DMS 273 (cell line): Measurements from ENCODE around the gene CENPB.

ENCODE experiments used
- DNase-seq: peaks from one replicate; lab custom pipeline; 2025; ENCODE audit not compliant: unreplicated experiment; lab: John Stamatoyannopoulos, UW

The CENPB gene

GRCh38 chr20:3767427-3768341 lies 18.9 kb downstream of the CENPB start, which contains the start of gene ADISSP:
Gene ADISSP, minus strand, starts transcription at chr20:3767753. Its CDS starts 7,653 bp downstream, at chr20:3760100.
- DNase-seq = peak; percentile 99

DNA sequence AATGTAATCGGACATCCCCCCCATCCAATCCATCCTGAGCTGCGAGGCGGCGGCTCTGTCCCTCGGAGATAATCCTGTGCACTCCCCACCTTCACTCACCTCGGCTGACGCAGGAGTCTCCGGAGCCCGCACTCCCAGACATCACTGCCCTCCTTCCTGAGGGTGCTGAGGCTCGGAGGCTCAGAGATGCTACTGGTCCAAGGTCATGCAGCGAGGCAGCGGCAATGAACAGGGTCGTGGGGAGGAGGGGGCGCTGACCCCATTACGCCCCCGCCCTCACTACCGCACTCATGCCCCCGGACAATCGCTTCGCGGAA lies 19.5 kb downstream of the CENPB start:
- peak; percentile 36 for DNase-seq

GRCh38 chr20:3766422-3767109 lies 20.0 kb downstream of the CENPB start:
- no peak for DNase-seq

- DNase-seq = no peak
Observed at GRCh38 chr20:3765171-3765882, 21.2 kb downstream of the CENPB start.

DNA sequence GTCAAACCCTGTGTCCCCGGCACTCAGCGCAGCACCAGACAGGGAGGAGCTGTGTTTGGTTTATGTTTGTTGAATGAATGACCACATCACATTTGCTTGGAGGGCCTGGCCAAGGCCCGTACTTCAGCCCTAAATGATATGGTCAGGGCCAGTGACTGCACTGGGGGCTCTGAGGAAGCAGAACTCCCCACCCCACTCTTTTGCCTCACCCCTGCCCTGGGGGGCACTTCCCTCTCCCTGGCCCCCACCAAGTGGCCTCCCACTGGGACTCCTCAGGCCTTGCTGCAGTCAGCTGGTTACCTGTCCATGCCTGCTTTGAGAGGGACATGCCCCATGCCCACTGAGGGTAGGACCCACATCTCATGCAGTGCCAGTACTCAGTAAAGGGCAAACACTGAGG lies 21.9 kb downstream of the CENPB start:
- no peak for DNase-seq

GRCh38 chr20:3763671-3764601 lies 22.6 kb downstream of the CENPB start:
- no peak for DNase-seq

- no peak for DNase-seq
Observed at GRCh38 chr20:3760655-3761348, 25.7 kb downstream of the CENPB start.

DNA sequence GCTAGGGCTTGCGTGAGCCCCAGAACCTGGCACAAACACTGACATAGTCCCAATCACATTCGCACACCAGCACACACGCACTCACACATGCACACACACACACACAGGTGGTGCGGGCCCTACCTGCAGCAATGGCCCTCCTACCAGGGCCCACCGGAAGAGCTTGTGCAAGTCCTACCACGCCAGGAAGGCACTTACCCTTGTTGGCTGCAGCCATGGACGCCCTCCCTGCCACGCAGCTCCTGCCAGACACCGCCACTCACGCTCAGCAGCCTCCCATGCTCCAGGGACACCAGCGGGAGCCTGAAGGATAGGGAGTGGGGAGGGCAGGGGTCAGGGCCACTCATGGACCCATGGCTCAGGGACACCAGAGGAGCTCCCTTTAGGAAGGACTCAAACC lies 26.7 kb downstream of the CENPB start:
- DNase-seq = no peak

- no peak for DNase-seq
Observed at GRCh38 chr20:3759316-3759823, 27.2 kb downstream of the CENPB start.

DNA sequence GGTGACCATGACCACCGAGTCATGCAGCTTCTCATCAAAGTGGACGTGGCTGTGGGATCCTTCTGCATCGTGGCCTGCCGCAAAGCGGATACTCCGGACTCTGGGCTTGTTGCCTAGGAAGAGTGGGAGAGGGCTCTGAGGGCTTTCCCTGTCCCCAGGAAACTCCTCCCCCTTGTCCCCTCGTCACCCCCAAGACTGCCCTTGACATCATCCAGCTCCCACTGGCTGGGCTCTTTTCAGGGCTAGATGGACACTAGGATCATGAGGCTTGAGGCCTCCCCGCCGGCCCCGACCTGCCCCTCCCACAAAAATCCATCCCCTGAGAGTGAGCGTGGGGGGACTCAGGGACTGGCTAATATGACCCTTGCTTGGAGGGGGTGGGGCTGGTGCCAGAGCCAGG lies 28.0 kb downstream of the CENPB start:
- no peak for DNase-seq

DNA sequence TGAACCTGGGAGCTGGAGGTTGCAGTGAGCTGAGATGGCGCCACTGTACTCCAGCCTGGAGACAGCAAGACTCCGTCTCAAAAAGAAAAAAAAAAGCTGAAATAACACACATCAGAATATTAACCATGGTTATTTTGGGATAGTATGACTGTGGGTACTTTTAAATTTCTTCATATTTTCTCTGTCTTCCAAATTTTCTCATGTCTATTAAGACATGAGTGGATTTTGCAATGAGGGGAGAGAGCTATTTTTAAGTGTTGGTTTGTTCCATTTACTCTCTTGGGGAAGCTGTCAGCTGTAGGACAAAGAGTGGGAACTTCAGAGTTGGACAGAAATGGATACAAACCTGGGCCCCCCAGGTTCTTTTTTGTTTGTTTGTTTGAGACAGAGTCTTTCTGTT lies 29.3 kb downstream of the CENPB start:
- no peak for DNase-seq

- DNase-seq = no peak
Observed at GRCh38 chr20:3755814-3756480, 30.6 kb downstream of the CENPB start.

DNA sequence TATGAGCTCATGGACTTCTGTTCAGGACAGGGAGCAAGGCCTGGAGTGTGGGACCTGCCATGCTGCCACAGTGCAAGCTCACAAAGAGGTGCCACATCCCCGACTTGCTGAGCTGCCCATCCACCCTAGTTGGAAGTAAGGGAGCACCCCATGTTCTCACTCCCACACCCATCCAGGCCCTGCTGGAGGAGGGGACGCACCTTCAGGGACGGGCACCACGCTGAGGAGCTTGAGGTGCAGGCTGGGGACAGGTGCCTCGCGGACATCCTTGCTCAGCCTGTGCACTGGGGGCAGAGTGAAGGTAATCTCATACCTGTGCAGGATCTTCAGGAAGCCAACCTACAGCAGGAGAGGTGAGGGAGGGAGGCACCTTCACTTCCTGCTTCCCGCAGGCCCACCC lies 31.3 kb downstream of the CENPB start:
- DNase-seq = no peak

GRCh38 chr20:3754276-3754630 lies 32.3 kb downstream of the CENPB start:
- no peak for DNase-seq

GRCh38 chr20:3753501-3754275 lies 32.9 kb downstream of the CENPB start:
- DNase-seq = no peak

DNA sequence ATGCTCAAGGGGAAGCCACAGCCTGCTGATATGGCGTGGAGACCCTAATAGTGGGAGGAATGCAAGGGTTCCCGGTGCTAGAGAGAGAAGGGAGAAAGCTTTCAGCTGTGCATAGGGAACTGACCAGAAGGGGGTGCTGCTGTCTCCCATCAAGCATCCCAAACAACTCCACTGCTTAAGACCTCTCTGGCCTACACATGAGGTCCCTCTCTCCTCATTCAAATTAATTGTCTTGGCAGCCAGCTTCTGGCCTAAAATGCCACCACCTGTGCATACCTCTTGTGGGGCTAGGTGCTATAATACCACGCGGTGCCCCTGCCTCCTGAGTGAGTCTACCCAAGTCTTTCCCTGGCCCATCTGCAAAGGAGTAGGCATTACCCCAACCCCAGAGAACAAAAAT lies 33.4 kb downstream of the CENPB start:
- peak; percentile 85 for DNase-seq

GRCh38 chr20:3752386-3752759 lies 34.2 kb downstream of the CENPB start:
- DNase-seq = no peak

DNA sequence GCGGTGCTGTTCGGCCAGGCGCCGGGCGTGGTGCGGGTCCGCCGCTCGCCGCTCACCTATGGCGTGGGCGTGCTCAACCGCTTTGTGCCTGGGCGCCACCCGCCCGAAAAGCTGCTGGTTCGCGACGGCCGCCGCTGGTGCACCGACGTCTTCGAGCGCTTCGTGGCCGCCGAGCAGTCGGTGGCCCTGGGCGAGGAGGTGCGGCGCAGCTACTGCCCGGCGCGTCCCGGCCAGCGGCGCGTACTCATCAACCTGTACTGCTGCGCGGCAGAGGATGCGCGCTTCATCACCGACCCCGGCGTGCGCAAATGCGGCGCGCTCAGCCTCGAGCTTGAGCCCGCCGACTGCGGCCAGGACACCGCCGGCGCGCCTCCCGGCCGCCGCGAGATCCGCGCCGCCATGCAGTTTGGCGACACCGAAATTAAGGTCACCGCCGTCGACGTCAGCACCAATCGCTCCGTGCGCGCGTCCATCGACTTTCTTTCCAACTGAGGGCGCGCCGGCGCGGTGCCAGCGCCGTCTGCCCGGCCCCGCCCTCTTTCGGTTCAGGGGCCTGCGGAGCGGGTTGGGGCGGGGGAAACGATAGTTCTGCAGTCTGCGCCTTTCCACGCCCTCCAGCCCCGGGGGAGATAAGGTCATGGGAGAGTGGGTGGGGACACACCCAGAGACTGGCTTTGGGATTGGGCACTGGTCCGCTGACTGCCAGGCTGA lies 34.7 kb downstream of the CENPB start:
- peak; percentile 87 for DNase-seq
